Raji (cell line): ENCODE measurements around the gene OPA3.

Experiments
- POLR2A ChIP-seq: IDR thresholded peaks from 2 replicates; pipeline ENCODE4 v1.6.1; 2011; ENCODE audit warnings: low read depth, low read length, control low read depth; ENCODE audit not compliant: insufficient read depth

OPA3 gene

GRCh38 chr19:45584332-45585157, at the start of gene OPA3:
Gene OPA3, minus strand, starts transcription at chr19:45584802. Its CDS starts 38 bp downstream, at chr19:45584764.
- peak; percentile 94 for TF ChIP-seq POLR2A

- TF ChIP-seq POLR2A, result no peak
These were observed 48.0 kb upstream of the OPA3 start for GRCh38 chr19:45632468-45633196.

GRCh38 chr19:45630463-45630862, 45.9 kb upstream of the OPA3 start:
- TF ChIP-seq POLR2A, result no peak

GRCh38 chr19:45629704-45630103, 45.1 kb upstream of the OPA3 start:
- TF ChIP-seq POLR2A, result no peak

- no peak for TF ChIP-seq POLR2A
These were observed 39.4 kb upstream of the OPA3 start for GRCh38 chr19:45623984-45624383.

GRCh38 chr19:45621976-45622503, 37.4 kb upstream of the OPA3 start:
- no peak for TF ChIP-seq POLR2A

GRCh38 chr19:45621389-45621788, 36.8 kb upstream of the OPA3 start:
- TF ChIP-seq POLR2A, result no peak

- TF ChIP-seq POLR2A, result no peak
These were observed 32.1 kb upstream of the OPA3 start for GRCh38 chr19:45616704-45617017.

- no peak for TF ChIP-seq POLR2A
These were observed 31.4 kb upstream of the OPA3 start for GRCh38 chr19:45615795-45616703.

- TF ChIP-seq POLR2A, result no peak
These were observed 29.5 kb upstream of the OPA3 start for GRCh38 chr19:45613926-45614725.

- TF ChIP-seq POLR2A, result no peak
These were observed 24.3 kb upstream of the OPA3 start for GRCh38 chr19:45608948-45609347.

GRCh38 chr19:45607071-45608029, 22.7 kb upstream of the OPA3 start:
- TF ChIP-seq POLR2A, result no peak
